Measurements from ENCODE around the gene EDEM1. TPM values are rescaled to one million over a fixed set of nuclear protein-coding genes. Genes with fewer than 3 reads are reported as not detected.

Gene EDEM1
- total and polyA plus RNA-seq, 10 of the 15 experiments (the other 5 are each of a cell fraction or from before 2014, with no cell fraction given), result 18.9 to 138 (median 57.5) TPM

DNA sequence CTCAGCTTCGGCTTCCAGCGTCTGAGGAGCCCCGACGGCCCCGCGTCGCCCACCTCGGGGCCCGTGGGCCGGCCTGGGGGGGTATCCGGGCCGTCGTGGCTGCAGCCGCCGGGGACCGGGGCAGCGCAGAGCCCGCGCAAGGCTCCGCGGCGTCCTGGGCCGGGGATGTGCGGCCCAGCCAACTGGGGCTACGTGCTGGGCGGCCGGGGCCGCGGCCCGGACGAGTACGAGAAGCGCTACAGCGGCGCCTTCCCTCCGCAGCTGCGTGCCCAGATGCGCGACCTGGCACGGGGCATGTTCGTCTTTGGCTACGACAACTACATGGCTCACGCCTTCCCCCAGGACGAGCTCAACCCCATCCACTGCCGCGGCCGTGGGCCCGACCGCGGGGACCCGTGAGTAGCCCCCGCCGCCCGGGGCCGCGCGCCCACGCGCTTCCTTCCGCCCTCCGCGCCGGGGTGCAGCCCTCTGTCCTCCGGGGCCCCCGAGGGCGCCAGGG lies 462 bp downstream of the EDEM1 start (continued):
- TF ChIP-seq, protein P1, sequence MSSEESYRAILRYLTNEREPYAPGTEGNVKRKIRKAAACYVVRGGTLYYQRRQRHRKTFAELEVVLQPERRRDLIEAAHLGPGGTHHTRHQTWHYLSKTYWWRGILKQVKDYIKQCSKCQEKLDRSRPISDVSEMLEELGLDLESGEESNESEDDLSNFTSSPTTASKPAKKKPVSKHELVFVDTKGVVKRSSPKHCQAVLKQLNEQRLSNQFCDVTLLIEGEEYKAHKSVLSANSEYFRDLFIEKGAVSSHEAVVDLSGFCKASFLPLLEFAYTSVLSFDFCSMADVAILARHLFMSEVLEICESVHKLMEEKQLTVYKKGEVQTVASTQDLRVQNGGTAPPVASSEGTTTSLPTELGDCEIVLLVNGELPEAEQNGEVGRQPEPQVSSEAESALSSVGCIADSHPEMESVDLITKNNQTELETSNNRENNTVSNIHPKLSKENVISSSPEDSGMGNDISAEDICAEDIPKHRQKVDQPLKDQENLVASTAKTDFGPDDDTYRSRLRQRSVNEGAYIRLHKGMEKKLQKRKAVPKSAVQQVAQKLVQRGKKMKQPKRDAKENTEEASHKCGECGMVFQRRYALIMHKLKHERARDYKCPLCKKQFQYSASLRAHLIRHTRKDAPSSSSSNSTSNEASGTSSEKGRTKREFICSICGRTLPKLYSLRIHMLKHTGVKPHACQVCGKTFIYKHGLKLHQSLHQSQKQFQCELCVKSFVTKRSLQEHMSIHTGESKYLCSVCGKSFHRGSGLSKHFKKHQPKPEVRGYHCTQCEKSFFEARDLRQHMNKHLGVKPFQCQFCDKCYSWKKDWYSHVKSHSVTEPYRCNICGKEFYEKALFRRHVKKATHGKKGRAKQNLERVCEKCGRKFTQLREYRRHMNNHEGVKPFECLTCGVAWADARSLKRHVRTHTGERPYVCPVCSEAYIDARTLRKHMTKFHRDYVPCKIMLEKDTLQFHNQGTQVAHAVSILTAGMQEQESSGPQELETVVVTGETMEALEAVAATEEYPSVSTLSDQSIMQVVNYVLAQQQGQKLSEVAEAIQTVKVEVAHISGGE (CRISPR knock-in tag; IDR thresholded peaks at IDR 0.05), result peak; percentile 81; the same call in 1 of the 2 replicates
- TF ChIP-seq WRNIP1 (IDR thresholded peaks at IDR 0.05; ENCODE audit: borderline replicate concordance, low read depth, low read length), result no peak
- TF ChIP-seq CEBPB (IDR thresholded peaks at IDR 0.05; ENCODE audit: borderline replicate concordance in 1 of 2, low read depth in 2 of 2, low read length in 2 of 2), result no peak
- TF ChIP-seq NBN (IDR thresholded peaks at IDR 0.05), result no peak
- TF ChIP-seq TCF12 (IDR thresholded peaks at IDR 0.05; ENCODE audit: low read depth, low read length), result no peak
- peak in 1 of 2 experiments; percentile 95; a peak in 2 of 3 replicates for TF ChIP-seq EGR1 (IDR thresholded peaks at IDR 0.05; ENCODE audit: borderline replicate concordance in 1 of 2, low read depth in 2 of 2, low read length in 2 of 2)
- peak; percentile 87 for TF ChIP-seq DPF2 (IDR thresholded peaks at IDR 0.05)
- TF ChIP-seq, protein P2, sequence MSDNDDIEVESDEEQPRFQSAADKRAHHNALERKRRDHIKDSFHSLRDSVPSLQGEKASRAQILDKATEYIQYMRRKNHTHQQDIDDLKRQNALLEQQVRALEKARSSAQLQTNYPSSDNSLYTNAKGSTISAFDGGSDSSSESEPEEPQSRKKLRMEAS (IDR thresholded peaks at IDR 0.05; ENCODE audit: low read depth, low read length), result 0 out of 2 replicates have a peak, but pooled peaks have one; percentile 28
- TF ChIP-seq IRF4 (IDR thresholded peaks at IDR 0.05; ENCODE audit: low read depth, low read length), result no peak
- TF ChIP-seq TBL1XR1 (IDR thresholded peaks at IDR 0.05; ENCODE audit: low read depth, low read length), result no peak
- no peak for TF ChIP-seq STAT1 (conservative IDR thresholded peaks at IDR 0.05)
- TF ChIP-seq, protein P3, sequence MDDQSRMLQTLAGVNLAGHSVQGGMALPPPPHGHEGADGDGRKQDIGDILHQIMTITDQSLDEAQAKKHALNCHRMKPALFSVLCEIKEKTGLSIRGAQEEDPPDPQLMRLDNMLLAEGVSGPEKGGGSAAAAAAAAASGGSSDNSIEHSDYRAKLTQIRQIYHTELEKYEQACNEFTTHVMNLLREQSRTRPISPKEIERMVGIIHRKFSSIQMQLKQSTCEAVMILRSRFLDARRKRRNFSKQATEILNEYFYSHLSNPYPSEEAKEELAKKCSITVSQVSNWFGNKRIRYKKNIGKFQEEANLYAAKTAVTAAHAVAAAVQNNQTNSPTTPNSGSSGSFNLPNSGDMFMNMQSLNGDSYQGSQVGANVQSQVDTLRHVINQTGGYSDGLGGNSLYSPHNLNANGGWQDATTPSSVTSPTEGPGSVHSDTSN (IDR thresholded peaks at IDR 0.05; ENCODE audit: insufficient replicate concordance, low read depth, low read length), result no peak
- TF ChIP-seq TAF1 (IDR thresholded peaks at IDR 0.05; ENCODE audit: borderline replicate concordance, low read depth, low read length), result peak; percentile 53; the same call in 1 of the 2 replicates
- TF ChIP-seq, protein P4, sequence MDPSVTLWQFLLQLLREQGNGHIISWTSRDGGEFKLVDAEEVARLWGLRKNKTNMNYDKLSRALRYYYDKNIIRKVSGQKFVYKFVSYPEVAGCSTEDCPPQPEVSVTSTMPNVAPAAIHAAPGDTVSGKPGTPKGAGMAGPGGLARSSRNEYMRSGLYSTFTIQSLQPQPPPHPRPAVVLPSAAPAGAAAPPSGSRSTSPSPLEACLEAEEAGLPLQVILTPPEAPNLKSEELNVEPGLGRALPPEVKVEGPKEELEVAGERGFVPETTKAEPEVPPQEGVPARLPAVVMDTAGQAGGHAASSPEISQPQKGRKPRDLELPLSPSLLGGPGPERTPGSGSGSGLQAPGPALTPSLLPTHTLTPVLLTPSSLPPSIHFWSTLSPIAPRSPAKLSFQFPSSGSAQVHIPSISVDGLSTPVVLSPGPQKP (IDR thresholded peaks at IDR 0.05; ENCODE audit: low read depth, low read length), result 0 out of 2 replicates have a peak, but pooled peaks have one; percentile 9
- no peak for TF ChIP-seq ZZZ3 (IDR thresholded peaks at IDR 0.05; ENCODE audit: control insufficient read depth, insufficient read length, low read depth)
- TF ChIP-seq ZNF24 (IDR thresholded peaks at IDR 0.05), result no peak
- TF ChIP-seq SUZ12 (IDR thresholded peaks at IDR 0.05; ENCODE audit: unreplicated experiment), result no peak
- TF ChIP-seq SP1 (IDR thresholded peaks at IDR 0.05; ENCODE audit: low read depth, low read length), result no peak
- no peak for TF ChIP-seq MYC (IDR thresholded peaks at IDR 0.05; ENCODE audit: insufficient read depth, insufficient read length, insufficient replicate concordance, low read length, severe bottlenecking)
- no peak for TF ChIP-seq ZNF274 (IDR thresholded peaks at IDR 0.05; ENCODE audit: insufficient read depth, insufficient read length)
- no peak for TF ChIP-seq NFXL1 (IDR thresholded peaks at IDR 0.05; ENCODE audit: borderline replicate concordance)
- TF ChIP-seq POU2F2 (IDR thresholded peaks at IDR 0.05; ENCODE audit: borderline replicate concordance, low read depth, low read length), result no peak
- TF ChIP-seq GATAD2B (conservative IDR thresholded peaks at IDR 0.05; ENCODE audit: low read depth), result 0 out of 2 replicates have a peak, but pooled peaks have one; percentile 85
- no peak for TF ChIP-seq CHD4 (IDR thresholded peaks at IDR 0.05)
- TF ChIP-seq MXI1 (IDR thresholded peaks at IDR 0.05; ENCODE audit: low read depth, low read length), result no peak
- TF ChIP-seq RCOR1 (conservative IDR thresholded peaks at IDR 0.05; ENCODE audit: low read depth, low read length), result no peak

All from GM12878 (cell line).